AG09309 (cell line): ENCODE data around the gene PLIN4.

ENCODE experiments used
- DNase-seq: peaks from one replicate; pipeline ENCODE4 v3.0.0-alpha.2; 2010; ENCODE audit warnings: low read depth
- H3K4me3 ChIP-seq: 2 replicates; pipeline ENCODE4 v1.5.1; 2011; ENCODE audit warnings: mild to moderate bottlenecking, low read depth, low read length, moderate library complexity; ENCODE audit not compliant: control insufficient read depth
- TF ChIP-seq, protein P1 (sequence below): IDR thresholded peaks from 2 replicates; pipeline ENCODE4 v1.5.1; 2011; ENCODE audit warnings: mild to moderate bottlenecking, low read depth, low read length, inconsistent platforms; ENCODE audit not compliant: insufficient read depth, control insufficient read depth; ENCODE audit errors: missing control alignments

PLIN4 gene

DNA sequence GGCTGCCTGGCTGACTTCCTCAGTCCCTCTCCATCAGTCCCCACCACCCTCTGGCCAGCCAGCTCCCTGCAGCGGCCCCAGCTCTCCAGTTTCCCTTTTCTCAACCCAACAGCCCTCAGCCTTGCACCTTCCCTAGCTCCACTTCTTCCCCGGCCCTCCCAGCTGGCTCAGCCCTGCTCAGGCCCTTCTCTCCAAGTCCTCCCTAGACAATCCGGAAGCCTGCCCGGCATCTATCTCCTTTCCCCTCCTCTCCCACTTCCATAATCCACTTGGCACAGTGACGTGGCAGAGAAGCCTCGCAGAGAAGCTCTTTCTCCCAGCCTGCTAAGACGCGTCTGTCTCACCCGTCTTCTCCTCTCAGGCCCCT, 61.8 kb downstream of the PLIN4 start:
- DNase-seq, result no peak
- H3K4me3 ChIP-seq, result peak overlapping the region; percentile 97
- TF ChIP-seq, protein P1, sequence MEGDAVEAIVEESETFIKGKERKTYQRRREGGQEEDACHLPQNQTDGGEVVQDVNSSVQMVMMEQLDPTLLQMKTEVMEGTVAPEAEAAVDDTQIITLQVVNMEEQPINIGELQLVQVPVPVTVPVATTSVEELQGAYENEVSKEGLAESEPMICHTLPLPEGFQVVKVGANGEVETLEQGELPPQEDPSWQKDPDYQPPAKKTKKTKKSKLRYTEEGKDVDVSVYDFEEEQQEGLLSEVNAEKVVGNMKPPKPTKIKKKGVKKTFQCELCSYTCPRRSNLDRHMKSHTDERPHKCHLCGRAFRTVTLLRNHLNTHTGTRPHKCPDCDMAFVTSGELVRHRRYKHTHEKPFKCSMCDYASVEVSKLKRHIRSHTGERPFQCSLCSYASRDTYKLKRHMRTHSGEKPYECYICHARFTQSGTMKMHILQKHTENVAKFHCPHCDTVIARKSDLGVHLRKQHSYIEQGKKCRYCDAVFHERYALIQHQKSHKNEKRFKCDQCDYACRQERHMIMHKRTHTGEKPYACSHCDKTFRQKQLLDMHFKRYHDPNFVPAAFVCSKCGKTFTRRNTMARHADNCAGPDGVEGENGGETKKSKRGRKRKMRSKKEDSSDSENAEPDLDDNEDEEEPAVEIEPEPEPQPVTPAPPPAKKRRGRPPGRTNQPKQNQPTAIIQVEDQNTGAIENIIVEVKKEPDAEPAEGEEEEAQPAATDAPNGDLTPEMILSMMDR, result no peak

- peak overlapping the region; percentile 97 for H3K4me3 ChIP-seq
- TF ChIP-seq, protein P1, result no peak
- DNase-seq, result no peak
These were observed 62.4 kb downstream of the PLIN4 start for GRCh38 chr19:4455719-4456475.

DNA sequence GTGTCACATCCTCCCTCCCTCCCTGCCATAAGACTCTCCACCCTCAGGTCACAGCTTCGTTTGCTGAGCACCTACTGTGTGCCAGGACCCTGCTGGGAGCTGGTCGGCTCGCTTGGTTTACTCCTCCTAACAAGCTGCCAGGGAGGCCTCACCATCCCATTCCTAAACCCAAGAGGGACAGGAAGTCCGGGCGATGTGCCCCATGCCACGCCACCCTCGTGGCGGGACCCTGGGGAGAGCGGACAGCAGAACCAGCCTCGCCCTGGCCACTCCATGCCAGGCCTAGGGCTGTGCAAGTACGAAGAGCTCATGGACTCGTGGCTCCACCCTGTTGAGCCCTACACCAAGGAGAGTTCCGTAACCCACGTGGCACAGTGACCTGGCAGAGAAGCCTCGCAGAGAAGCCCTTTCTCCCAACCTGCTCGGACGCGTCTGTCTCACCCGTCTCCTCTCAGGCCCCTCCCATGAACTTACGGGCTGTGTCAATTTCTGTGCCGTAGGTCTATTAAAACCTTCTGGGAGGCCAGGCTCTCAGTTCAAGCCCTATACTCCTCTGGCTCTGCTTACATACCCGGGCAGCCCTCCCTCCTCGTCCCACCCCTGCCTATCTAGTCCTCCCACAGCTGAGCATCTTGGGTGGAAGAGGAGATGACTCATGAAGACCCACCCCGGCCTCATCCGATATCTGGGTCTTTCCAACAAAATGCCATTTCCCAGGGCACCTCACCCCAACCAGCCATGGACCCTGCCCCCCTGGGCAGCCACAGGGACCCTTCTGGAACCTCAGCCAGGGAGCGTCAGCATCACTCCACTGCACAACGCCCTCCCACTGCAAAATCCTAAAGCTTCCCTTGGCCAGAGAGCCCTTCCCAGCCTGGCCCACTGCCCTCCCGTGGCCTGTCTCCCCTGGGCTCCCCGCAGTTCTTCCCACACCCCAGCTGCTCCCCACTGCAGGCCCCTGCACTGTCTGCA, 63.3 kb downstream of the PLIN4 start:
- no peak for DNase-seq
- TF ChIP-seq, protein P1, result no peak
- H3K4me3 ChIP-seq, result peak overlapping the region; percentile 97

- TF ChIP-seq, protein P1, result no peak
- no peak for DNase-seq
- H3K4me3 ChIP-seq, result no peak overlapping the region
These were observed 64.8 kb downstream of the PLIN4 start for GRCh38 chr19:4453232-4454179.

DNA sequence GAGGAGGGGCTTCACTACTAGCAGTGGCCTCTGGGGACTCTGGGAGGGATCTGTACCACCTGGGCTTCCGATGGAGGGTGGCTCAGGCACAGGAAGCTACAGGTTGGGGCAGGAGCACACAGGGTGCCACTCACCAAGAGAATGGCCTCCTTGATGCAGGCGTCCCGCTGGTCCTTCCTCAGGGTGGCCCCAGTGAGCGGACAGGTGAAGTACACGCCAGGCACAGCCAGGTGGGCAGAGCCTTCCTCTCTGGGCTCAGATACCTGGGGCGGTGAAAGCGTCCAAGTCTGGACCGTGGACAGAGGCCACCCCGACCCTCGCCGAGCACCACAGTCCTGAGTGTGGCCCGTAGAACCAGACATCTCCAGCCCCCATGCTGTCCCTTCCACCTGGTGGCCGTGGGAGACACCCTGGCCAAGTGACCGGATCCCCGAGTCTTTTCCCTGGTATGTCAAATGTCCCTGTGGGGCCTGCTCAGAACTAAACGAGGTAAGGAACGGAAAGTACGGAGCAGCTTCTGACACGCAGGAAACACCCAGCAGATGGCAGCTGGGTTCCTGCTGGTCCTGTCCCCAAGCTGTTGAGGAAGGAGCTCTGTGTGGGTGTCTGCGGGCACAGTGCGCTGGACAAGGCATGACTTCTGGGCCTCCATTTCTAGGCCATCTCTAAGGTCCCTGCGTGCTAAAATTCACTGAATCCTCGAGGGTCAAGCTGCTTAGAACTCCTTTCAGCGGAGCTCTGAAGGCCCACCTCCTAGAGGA, 65.9 kb downstream of the PLIN4 start:
- no peak for DNase-seq
- TF ChIP-seq, protein P1, result peak; percentile 1
- H3K4me3 ChIP-seq, result no peak overlapping the region
